Peyer's patch (tissue), 4 donors: ENCODE measurements around the gene LINS1. TPM values are rescaled to one million over a fixed set of nuclear protein-coding genes. Genes with fewer than 3 reads are reported as not detected.

ENCODE experiments used
- DNase-seq, 3 donors: peaks; one replicate each; pipeline ENCODE4 v3.0.0-alpha.2; 2017 to 2019
- H3K27ac ChIP-seq, 4 donors: fragments of 200-600 bp; sonication (generic); one replicate each; pipeline ENCODE4 v1.5.1; 2016 to 2019
- H3K27me3 ChIP-seq, 2 donors: fragments of 200-600 bp; sonication (generic); one replicate each; pipeline ENCODE4 v1.5.1; 2019
- H3K36me3 ChIP-seq, 3 donors: fragments of 200-600 bp; sonication (generic); one replicate each; pipeline ENCODE4 v1.5.1; 2016 to 2019
- H3K4me1 ChIP-seq, 4 donors: fragments of 200-600 bp; sonication (generic); one replicate each; pipeline ENCODE4 v1.5.1; 2016 to 2019
- H3K4me3 ChIP-seq, 4 donors: fragments of 200-600 bp; sonication (generic); 1 replicate in 3 of 4; 2 replicates in 1 of 4; pipeline ENCODE4 v1.5.1; 2016 to 2019; ENCODE audit warnings: mild to moderate bottlenecking in 1 of 4
- H3K9me3 ChIP-seq, 4 donors: fragments of 200-600 bp; sonication (generic); one replicate each; pipeline ENCODE4 v1.5.1; 2016 to 2019; ENCODE audit warnings: mild to moderate bottlenecking in 1 of 4
- POLR2A ChIP-seq, 2 donors: fragments of 450-650 bp; IDR thresholded peaks; one replicate each; pipeline ENCODE4 v1.5.1; 2017; ENCODE audit warnings: antibody characterized with exemption in 2 of 2, mild to moderate bottlenecking in 2 of 2, moderate library complexity in 2 of 2
- total RNA-seq, 4 donors: library from RNA; depleted of rRNA; stranded (reverse); fragments of >200 nt; gene quantifications; one replicate each; pipeline ENCODE4 v1.1.0, GENCODE V29; 2016
- TF ChIP-seq, protein P1 (sequence below), 6 experiments: fragments of 450-650 bp in 4 of 6; fragments of 200-600 bp in 2 of 6; sonication (generic) in 1 of 6; IDR thresholded peaks; one replicate each; pipeline ENCODE4 v1.5.1; 2017 to 2019; ENCODE audit warnings: antibody characterized with exemption in 6 of 6, mild to moderate bottlenecking in 3 of 6, moderate library complexity in 1 of 6

The LINS1 gene
- total RNA-seq, 4 donors from 2014 or later = 12.2 to 32.2 (median 21.5) TPM

DNA sequence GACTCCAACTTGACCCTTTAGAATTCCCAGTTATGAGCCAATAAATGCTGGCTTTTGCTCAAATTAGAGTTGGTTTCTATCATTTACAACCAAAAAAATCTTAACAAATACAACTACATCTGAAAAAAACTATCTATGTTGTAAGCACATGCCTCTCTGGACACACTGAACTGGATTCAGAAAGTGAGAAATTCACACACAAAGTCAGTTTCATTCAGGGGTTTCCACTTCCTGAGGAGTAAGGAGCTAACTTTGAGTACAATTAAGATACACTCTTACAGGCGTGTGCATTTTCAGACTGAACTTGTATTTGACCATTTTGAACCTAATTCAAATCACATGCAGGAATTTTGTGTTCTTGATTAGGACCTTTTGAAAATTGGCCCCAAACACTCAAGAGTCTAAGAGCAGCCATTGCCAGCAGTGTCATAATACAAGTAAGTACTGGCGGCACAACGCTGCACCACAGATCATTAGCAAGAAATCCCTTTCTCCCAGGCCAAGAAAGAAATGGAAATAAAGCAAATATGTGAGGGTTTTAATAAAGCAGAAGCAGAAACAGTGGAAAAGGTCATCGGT lies 31.2 kb downstream of the LINS1 start:
- no peak for DNase-seq
- Histone ChIP-seq H3K27ac (no peak overlapping the region), H3K36me3 (peaks cover 0 to 16% (median 0%) of the 10 kb centered on the region in 3 donors), H3K4me1 (no peaks in the 10 kb centered on the region), H3K27me3 (no peaks in the 10 kb centered on the region), H3K9me3 (no peaks in the 10 kb centered on the region), H3K4me3 (no peak overlapping the region)
- TF ChIP-seq, protein P1, sequence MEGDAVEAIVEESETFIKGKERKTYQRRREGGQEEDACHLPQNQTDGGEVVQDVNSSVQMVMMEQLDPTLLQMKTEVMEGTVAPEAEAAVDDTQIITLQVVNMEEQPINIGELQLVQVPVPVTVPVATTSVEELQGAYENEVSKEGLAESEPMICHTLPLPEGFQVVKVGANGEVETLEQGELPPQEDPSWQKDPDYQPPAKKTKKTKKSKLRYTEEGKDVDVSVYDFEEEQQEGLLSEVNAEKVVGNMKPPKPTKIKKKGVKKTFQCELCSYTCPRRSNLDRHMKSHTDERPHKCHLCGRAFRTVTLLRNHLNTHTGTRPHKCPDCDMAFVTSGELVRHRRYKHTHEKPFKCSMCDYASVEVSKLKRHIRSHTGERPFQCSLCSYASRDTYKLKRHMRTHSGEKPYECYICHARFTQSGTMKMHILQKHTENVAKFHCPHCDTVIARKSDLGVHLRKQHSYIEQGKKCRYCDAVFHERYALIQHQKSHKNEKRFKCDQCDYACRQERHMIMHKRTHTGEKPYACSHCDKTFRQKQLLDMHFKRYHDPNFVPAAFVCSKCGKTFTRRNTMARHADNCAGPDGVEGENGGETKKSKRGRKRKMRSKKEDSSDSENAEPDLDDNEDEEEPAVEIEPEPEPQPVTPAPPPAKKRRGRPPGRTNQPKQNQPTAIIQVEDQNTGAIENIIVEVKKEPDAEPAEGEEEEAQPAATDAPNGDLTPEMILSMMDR (IDR thresholded peaks at IDR 0.05) = no peak
- TF ChIP-seq POLR2A (IDR thresholded peaks at IDR 0.05) = no peak

DNA sequence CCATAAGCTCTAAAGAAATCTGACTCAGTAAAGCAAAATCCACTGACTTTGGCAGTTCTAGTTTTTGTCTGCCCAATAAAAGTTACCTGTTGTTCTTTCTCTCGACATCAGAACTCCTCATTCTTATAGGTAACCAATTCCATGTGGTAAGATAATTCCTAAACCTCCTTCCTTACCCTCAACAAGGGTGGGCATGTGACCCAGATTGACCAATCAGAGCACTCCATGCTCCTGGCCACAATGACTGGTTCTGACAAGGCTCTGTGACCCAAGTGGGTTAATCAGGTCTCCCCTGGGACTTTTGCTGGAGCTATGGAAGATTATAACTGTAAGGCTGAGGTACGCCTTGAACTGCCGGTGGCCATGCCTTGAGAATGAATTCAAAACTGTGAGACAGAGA lies 31.7 kb downstream of the LINS1 start:
- Histone ChIP-seq H3K27me3 (no peaks in the 10 kb centered on the region), H3K27ac (no peak overlapping the region), H3K4me3 (no peak overlapping the region), H3K36me3 (peaks cover 0 to 16% (median 0%) of the 10 kb centered on the region in 3 donors), H3K4me1 (no peaks in the 10 kb centered on the region), H3K9me3 (no peaks in the 10 kb centered on the region)
- no peak for TF ChIP-seq POLR2A (IDR thresholded peaks at IDR 0.05)
- TF ChIP-seq, protein P1 (IDR thresholded peaks at IDR 0.05) = no peak
- DNase-seq = no peak

DNA sequence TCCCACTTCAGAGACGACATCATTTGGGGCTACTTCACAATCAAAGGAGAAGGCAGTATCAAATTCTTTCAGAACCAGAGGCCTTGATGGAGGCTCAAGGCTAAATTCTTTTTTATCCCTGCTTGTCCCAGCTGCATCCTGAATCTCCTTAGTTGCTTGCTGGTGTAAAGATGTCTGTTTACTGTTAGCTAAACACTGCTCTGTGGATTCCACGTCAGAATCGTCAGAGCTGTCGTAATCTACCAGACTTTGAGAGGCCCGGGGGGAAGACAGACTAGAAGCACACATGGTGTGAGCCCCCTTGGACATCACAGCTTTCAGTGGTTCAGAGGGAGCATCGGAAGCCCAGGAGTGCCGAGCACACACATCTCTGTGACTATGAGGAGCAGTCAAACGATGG lies 32.6 kb downstream of the LINS1 start:
- no peaks in the 10 kb centered on the region for H3K27me3 ChIP-seq
- H3K27ac ChIP-seq = no peak overlapping the region
- H3K36me3 ChIP-seq = peaks cover 0 to 14% (median 0%) of the 10 kb centered on the region in 3 donors
- TF ChIP-seq POLR2A (IDR thresholded peaks at IDR 0.05) = no peak
- TF ChIP-seq, protein P1 (IDR thresholded peaks at IDR 0.05) = no peak
- H3K4me3 ChIP-seq = no peak overlapping the region
- H3K9me3 ChIP-seq = no peaks in the 10 kb centered on the region
- no peaks in the 10 kb centered on the region for H3K4me1 ChIP-seq
- no peak for DNase-seq

DNA sequence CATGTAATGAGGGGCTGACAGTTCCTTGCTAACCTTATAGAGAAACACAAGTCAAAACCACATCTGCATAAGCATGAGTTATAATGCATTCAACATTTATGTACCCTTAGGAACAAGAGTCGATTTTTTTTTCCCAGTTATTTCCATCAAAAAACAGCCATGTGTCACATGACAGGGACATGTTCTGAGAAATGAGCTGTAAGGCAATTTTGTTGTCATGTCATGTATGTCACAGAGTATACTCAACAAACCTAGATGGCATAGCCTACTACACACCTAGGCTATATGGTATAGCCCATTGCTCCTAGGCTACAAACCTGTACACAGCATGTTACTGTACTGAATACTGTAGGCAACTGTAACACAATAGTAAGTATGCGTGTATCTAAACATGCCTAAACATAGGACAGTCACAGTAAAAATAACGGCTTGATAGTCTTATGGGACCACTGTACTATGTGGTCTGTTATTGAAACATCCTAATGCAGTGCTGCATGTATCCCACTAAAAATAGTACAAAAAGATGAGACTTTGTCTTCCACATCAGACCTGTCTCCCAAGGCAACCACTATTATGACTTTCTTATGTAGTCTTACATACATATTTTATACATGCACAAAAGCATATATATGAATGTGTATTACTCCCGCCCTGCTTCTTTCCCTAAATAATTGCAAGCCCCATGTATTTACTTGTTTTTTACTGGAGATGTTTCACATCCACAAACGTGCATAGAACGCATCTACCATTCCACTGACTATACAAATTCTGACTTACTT lies 34.9 kb downstream of the LINS1 start:
- H3K4me3 ChIP-seq = no peak overlapping the region
- no peaks in the 10 kb centered on the region for H3K9me3 ChIP-seq
- no peaks in the 10 kb centered on the region for H3K4me1 ChIP-seq
- DNase-seq = no peak
- no peak for TF ChIP-seq POLR2A (IDR thresholded peaks at IDR 0.05)
- TF ChIP-seq, protein P1 (IDR thresholded peaks at IDR 0.05) = no peak
- H3K27ac ChIP-seq = no peak overlapping the region
- H3K27me3 ChIP-seq = no peaks in the 10 kb centered on the region
- peaks cover 0 to 4% (median 0%) of the 10 kb centered on the region in 3 donors for H3K36me3 ChIP-seq

DNA sequence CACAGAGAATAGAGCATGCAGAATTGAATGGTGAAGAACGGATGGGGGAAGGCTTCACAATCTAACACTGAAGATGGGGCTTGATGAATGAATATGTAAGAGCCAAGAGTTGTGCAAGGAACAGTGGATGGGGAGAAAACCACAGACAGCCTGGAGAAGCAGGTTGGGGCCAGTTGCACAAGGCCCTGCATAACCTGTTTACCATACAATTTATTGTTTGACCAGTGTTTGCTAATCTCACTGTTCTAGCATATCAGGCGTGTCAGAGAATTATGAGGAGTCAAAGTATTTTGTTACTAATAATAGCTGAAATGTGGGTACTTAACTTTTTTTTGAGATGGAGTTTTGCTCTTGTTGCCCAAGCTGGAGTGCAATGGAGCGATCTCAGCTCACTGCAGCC lies 36.4 kb downstream of the LINS1 start:
- H3K27ac ChIP-seq = no peak overlapping the region
- no peaks in the 10 kb centered on the region for H3K36me3 ChIP-seq
- H3K9me3 ChIP-seq = no peaks in the 10 kb centered on the region
- no peaks in the 10 kb centered on the region for H3K4me1 ChIP-seq
- TF ChIP-seq, protein P1 (IDR thresholded peaks at IDR 0.05) = no peak
- no peak for TF ChIP-seq POLR2A (IDR thresholded peaks at IDR 0.05)
- no peaks in the 10 kb centered on the region for H3K27me3 ChIP-seq
- H3K4me3 ChIP-seq = no peak overlapping the region
- no peak for DNase-seq
